A549 (cell line): Measurements from ENCODE around the gene ACER3. TPM values are rescaled to one million over a fixed set of nuclear protein-coding genes. Genes with fewer than 3 reads are reported as not detected.

ENCODE experiments used
- ATAC-seq, 2 experiments: fragments of 200-7000 bp in 1 of 2; fragments of >200 bp in 1 of 2; cut with Nextera tagmentation in 1 of 2; cut with Tn5 transposase in 1 of 2; 3 replicates each; pipeline versions ENCODE4 v1.8.0 to v1.9.1; 2018 to 2020; ENCODE audit warnings: mild to moderate bottlenecking in 1 of 2, moderate library complexity in 1 of 2
- CTCF ChIA-PET: fragments of 300-600 bp; sonication (Branson Sonifier 250); formaldehyde crosslinking; extraction: SDS; loops from one replicate; lab custom pipeline; 2021; ENCODE audit warnings: antibody characterized with exemption, inconsistent platforms; lab: Yijun Ruan, JAX
- POLR2A ChIA-PET: fragments of 350-600 bp; formaldehyde crosslinking; extraction: SDS; loops from one replicate; lab custom pipeline; 2021; ENCODE audit warnings: antibody characterized with exemption, inconsistent platforms; lab: Yijun Ruan, JAX
- DNase-seq, 2 experiments: peaks; one replicate each; pipeline versions ENCODE4 v3.0.0 to v3.0.0-alpha.2; 2011 to 2016; ENCODE audit warnings: low read depth in 1 of 2, low spot score in 1 of 2
- FAIRE-seq: peaks from 2 replicates; lab custom pipeline; 2011; peaks lifted over from hg19 to GRCh38; lab: Jason Lieb, UNC
- H3K27ac ChIP-seq, 2 experiments: fragments of >200 bp; sonication (Bioruptor Twin); formaldehyde crosslinking; 3 replicates each; pipeline ENCODE4 v1.5.1; 2016 to 2017
- H3K4me1 ChIP-seq: fragments of >200 bp; sonication (Bioruptor Twin); formaldehyde crosslinking; 3 replicates; pipeline ENCODE4 v1.6.1; 2016
- H3K4me2 ChIP-seq: fragments of >200 bp; sonication (Bioruptor Twin); formaldehyde crosslinking; 3 replicates; pipeline ENCODE4 v1.6.1; 2016
- H3K4me3 ChIP-seq: fragments of >200 bp; sonication (Bioruptor Twin); formaldehyde crosslinking; 3 replicates; pipeline ENCODE4 v1.5.1; 2016
- H3K9me3 ChIP-seq: fragments of >200 bp; sonication (Bioruptor Twin); formaldehyde crosslinking; 3 replicates; pipeline ENCODE4 v1.6.1; 2016
- CBX2 ChIP-seq: fragments of 200-600 bp; sonication (generic); IDR thresholded peaks from 2 replicates; pipeline ENCODE4 v1.6.1; 2016; ENCODE audit warnings: low read depth, mild to moderate bottlenecking, borderline replicate concordance
- CBX8 ChIP-seq: fragments of 200-600 bp; sonication (generic); IDR thresholded peaks from 2 replicates; pipeline ENCODE4 v1.6.1; 2016
- CHD2 ChIP-seq: fragments of 150-350 bp; IDR thresholded peaks from 2 replicates; pipeline ENCODE4 v1.6.1; 2014; ENCODE audit warnings: low read length; ENCODE audit not compliant: partially characterized antibody
- CHD4 ChIP-seq: fragments of 200-600 bp; sonication (generic); IDR thresholded peaks from 2 replicates; pipeline ENCODE4 v1.6.1; 2016; ENCODE audit warnings: antibody characterized with exemption, mild to moderate bottlenecking, borderline replicate concordance
- E2F6 ChIP-seq: IDR thresholded peaks from 2 replicates; pipeline ENCODE4 v1.6.1; 2012; ENCODE audit warnings: low read depth, borderline replicate concordance
- ESRRA ChIP-seq: fragments of 150-350 bp; IDR thresholded peaks from 2 replicates; pipeline ENCODE4 v1.6.1; 2014; ENCODE audit warnings: mild to moderate bottlenecking, low read length, borderline replicate concordance
- HDAC2 ChIP-seq: fragments of 200-600 bp; sonication (generic); IDR thresholded peaks from 2 replicates; pipeline ENCODE4 v1.6.1; 2016
- HMGXB4 ChIP-seq: fragments of 250-450 bp; sonication (Bioruptor Pico); IDR thresholded peaks from 2 replicates; pipeline ENCODE4 v1.5.0; 2021; ENCODE audit warnings: mild to moderate bottlenecking, moderate library complexity, borderline replicate concordance
- HOXB13 ChIP-seq: fragments of 250-450 bp; sonication (Bioruptor Pico); IDR thresholded peaks from 2 replicates; pipeline ENCODE4 v1.5.0; 2020; ENCODE audit warnings: low read depth, mild to moderate bottlenecking, moderate library complexity
- HOXB5 ChIP-seq: fragments of 250-450 bp; sonication (Bioruptor Pico); IDR thresholded peaks from 2 replicates; pipeline ENCODE4 v1.5.0; 2020; ENCODE audit warnings: mild to moderate bottlenecking, moderate library complexity
- KDM1A ChIP-seq: fragments of 200-600 bp; sonication (generic); IDR thresholded peaks from 2 replicates; pipeline ENCODE4 v1.6.1; 2016; ENCODE audit warnings: low read depth, mild to moderate bottlenecking
- MAFK ChIP-seq: fragments of 450-650 bp; IDR thresholded peaks from 2 replicates; pipeline ENCODE4 v1.6.1; 2014; ENCODE audit not compliant: partially characterized antibody
- MAZ ChIP-seq: fragments of 150-350 bp; IDR thresholded peaks from 2 replicates; pipeline ENCODE4 v1.6.1; 2014; ENCODE audit warnings: antibody characterized with exemption, low read depth, low read length, borderline replicate concordance
- MYC ChIP-seq: IDR thresholded peaks from 2 replicates; pipeline ENCODE4 v1.6.1; 2012; ENCODE audit warnings: mild to moderate bottlenecking, inconsistent platforms, low read length, improper control_type of control experiment, borderline replicate concordance
- PHF8 ChIP-seq: fragments of 200-600 bp; sonication (generic); IDR thresholded peaks from 2 replicates; pipeline ENCODE4 v1.6.1; 2016; ENCODE audit warnings: low read depth, mild to moderate bottlenecking, antibody characterized with exemption, moderate library complexity, borderline replicate concordance
- POLR2AphosphoS2 ChIP-seq: conservative IDR thresholded peaks from 2 replicates; pipeline ENCODE4 v1.6.1; 2012; ENCODE audit warnings: low read length, improper control_type of control experiment, inconsistent platforms
- RARB ChIP-seq: fragments of 250-450 bp; sonication (Bioruptor Pico); IDR thresholded peaks from 2 replicates; pipeline ENCODE4 v1.8.0; 2021; ENCODE audit warnings: mild to moderate bottlenecking, moderate library complexity
- RFX5 ChIP-seq: fragments of 450-650 bp; IDR thresholded peaks from 2 replicates; pipeline ENCODE4 v1.7.1; 2014; ENCODE audit warnings: antibody characterized with exemption, mild to moderate bottlenecking, moderate library complexity
- SREBF2 ChIP-seq: fragments of 450-650 bp; IDR thresholded peaks from 2 replicates; pipeline ENCODE4 v1.6.1; 2014; ENCODE audit warnings: mild to moderate bottlenecking, moderate library complexity
- TFCP2L1 ChIP-seq: fragments of 250-450 bp; sonication (Bioruptor Pico); IDR thresholded peaks from 2 replicates; pipeline ENCODE4 v1.5.0; 2021; ENCODE audit warnings: mild to moderate bottlenecking
- TP53 ChIP-seq: fragments of 250-450 bp; sonication (Bioruptor Pico); IDR thresholded peaks from 2 replicates; pipeline ENCODE4 v1.5.0; 2021; ENCODE audit warnings: mild to moderate bottlenecking, moderate library complexity
- ZSCAN20 ChIP-seq: fragments of 250-450 bp; sonication (Bioruptor Pico); IDR thresholded peaks from 2 replicates; pipeline ENCODE4 v1.8.0; 2022; ENCODE audit warnings: mild to moderate bottlenecking, moderate library complexity
- WGBS: methylation state at CpG from one replicate; pipeline ENCODE4 v1.1.6; 2017; ENCODE audit errors: missing lambda C conversion rate; 5-methylcytosine and 5-hydroxymethylcytosine counted together
- polyA plus RNA-seq, 4 experiments: library from polyadenylated mRNA; depleted of rRNA in 3 of 4; stranded (reverse); fragments of >200 nt; fragmentation: RNase III in 1 of 4; extraction: RNeasy Plus Mini Kit Qiagen cat#74134 plus additional on column Dnase treatment in 1 of 4; gene quantifications; 2 replicates in 3 of 4; 3 replicates in 1 of 4; pipeline ENCODE4 v1.2.3, GENCODE V29; 2011 to 2017
- TF ChIP-seq, protein P1 (sequence below): fragments of >200 bp; sonication (Bioruptor Twin); formaldehyde crosslinking; IDR thresholded peaks from 3 replicates; pipeline ENCODE4 v1.5.1; 2016

ACER3 gene
- polyA plus RNA-seq, 2 of the 4 experiments (the other 2 are of a cell fraction) = 16.0 to 46.6 TPM

DNA sequence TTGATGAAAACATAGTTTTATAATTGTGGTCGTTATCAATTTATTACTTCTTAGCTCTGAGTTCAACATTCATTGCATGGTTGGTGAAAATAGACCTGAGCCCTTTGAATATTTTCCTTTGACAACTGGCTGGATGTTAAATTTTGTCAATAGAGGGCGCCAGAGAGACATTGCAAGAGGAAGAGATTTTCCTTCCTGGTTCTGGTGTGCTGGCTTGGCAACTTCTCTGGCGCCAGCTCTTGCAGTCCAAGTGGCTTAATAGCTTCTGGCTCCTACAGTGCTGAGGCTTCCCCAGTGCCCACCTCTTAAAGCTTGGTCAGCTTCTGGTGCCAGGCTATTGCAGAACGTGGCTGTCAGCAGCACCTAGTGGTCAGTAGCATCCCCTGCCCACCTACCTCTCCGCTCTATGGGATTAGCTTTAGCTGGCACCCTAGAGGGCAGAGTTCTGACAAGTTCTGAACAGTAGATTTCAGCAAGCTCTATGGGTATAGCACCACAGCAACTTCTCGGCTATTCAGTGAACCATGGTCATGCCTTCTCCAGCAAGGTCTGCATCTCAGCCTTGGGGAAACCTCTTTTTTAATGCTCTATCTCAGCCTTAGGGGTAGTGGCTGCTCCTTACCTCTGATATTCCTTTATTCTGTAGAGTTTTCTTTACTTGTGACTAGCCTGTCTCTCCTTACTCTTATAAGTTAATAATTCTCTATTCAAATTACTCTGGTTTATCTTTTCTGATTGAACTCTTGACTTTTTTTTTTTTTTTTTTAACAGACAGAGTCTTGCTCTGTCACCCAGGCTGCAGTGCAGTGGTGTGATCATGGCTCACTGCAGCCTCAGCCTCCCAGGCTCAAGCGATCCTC, 59.4 kb downstream of the ACER3 start (continued):
- TF ChIP-seq MYC = no peak
- no peak for TF ChIP-seq POLR2AphosphoS2
- TF ChIP-seq MAFK = peak; percentile 72
- TF ChIP-seq ESRRA = no peak
- no peak for TF ChIP-seq HOXB5 (CRISPR knock-in tag)
- TF ChIP-seq, protein P1, sequence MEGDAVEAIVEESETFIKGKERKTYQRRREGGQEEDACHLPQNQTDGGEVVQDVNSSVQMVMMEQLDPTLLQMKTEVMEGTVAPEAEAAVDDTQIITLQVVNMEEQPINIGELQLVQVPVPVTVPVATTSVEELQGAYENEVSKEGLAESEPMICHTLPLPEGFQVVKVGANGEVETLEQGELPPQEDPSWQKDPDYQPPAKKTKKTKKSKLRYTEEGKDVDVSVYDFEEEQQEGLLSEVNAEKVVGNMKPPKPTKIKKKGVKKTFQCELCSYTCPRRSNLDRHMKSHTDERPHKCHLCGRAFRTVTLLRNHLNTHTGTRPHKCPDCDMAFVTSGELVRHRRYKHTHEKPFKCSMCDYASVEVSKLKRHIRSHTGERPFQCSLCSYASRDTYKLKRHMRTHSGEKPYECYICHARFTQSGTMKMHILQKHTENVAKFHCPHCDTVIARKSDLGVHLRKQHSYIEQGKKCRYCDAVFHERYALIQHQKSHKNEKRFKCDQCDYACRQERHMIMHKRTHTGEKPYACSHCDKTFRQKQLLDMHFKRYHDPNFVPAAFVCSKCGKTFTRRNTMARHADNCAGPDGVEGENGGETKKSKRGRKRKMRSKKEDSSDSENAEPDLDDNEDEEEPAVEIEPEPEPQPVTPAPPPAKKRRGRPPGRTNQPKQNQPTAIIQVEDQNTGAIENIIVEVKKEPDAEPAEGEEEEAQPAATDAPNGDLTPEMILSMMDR = peak; percentile 99
- TF ChIP-seq MAZ = no peak
- TF ChIP-seq TP53 (CRISPR knock-in tag) = no peak

DNA sequence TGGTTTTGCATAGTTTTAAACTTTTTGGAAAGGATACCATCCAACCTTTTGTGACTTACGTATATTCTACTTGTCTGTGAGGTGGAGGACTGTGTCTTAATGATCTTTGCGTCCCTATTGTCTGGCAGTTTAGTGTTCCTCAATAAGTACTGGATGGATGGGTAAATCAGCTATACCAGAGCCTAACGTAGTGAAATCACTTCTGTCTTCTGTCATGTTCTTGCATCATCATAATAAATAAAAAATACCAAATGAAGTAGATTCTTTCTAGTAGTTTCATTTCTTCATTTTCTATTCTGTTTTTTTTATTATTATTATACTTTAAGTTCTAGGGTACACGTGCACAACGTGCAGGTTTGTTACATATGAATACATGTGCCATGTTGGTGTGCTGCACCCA, 66.4 kb downstream of the ACER3 start:
- no peaks in the 10 kb centered on the region for H3K4me1 ChIP-seq
- H3K9me3 ChIP-seq = no peaks in the 10 kb centered on the region
- FAIRE-seq (no peak), ATAC-seq (no peak), DNase-seq (no peak)
- H3K27ac ChIP-seq = no peak overlapping the region
- TF ChIP-seq RFX5 (no peak), CHD4 (no peak), ZSCAN20 (CRISPR knock-in tag) (no peak), HDAC2 (no peak), CHD2 (no peak), CBX8 (no peak), SREBF2 (no peak), TFCP2L1 (CRISPR knock-in tag) (no peak), PHF8 (no peak), E2F6 (no peak), MYC (no peak), HMGXB4 (CRISPR knock-in tag) (no peak), MAZ (no peak), CBX2 (no peak), KDM1A (no peak), HOXB13 (no peak), RARB (CRISPR knock-in tag) (no peak), MAFK (no peak)
- TF ChIP-seq, all 56 proteins: peak for 0
- CTCF ChIA-PET = no interaction called here
- H3K4me3 ChIP-seq = no peak overlapping the region
- POLR2A ChIA-PET = no interaction called here
- 93% methylated on average over 5 of the region's 5 CpGs for WGBS
- H3K4me2 ChIP-seq = no peak overlapping the region
